ENCODE results near the gene ACACA.

Gene ACACA

GRCh38 chr17:37340804-37341203, 65.8 kb downstream of the ACACA start:
- DNase-seq, result no peak

GRCh38 chr17:37339321-37339720, 67.3 kb downstream of the ACACA start:
- no peak for DNase-seq

GRCh38 chr17:37338847-37339246, 67.8 kb downstream of the ACACA start:
- DNase-seq, result no peak

GRCh38 chr17:37327341-37328090, 79.1 kb downstream of the ACACA start:
- DNase-seq, result no peak

GRCh38 chr17:37322826-37323561, 83.6 kb downstream of the ACACA start:
- no peak for DNase-seq

- no peak for DNase-seq
Observed at GRCh38 chr17:37322106-37322505, 84.5 kb downstream of the ACACA start.

- DNase-seq, result no peak
Observed at GRCh38 chr17:37318931-37319594, 87.6 kb downstream of the ACACA start.

- no peak for DNase-seq
Observed at GRCh38 chr17:37317867-37318266, 88.8 kb downstream of the ACACA start.

GRCh38 chr17:37315601-37316000, 91.0 kb downstream of the ACACA start:
- DNase-seq, result no peak

- DNase-seq, result no peak
Observed at GRCh38 chr17:37312137-37312923, 94.3 kb downstream of the ACACA start.

- no peak for DNase-seq
Observed at GRCh38 chr17:37310940-37311339, 95.7 kb downstream of the ACACA start.

- no peak for DNase-seq
Observed at GRCh38 chr17:37309051-37309450, 97.6 kb downstream of the ACACA start.

GRCh38 chr17:37305406-37305905, 101.2 kb downstream of the ACACA start:
- no peak for DNase-seq

GRCh38 chr17:37301288-37301687, 105.3 kb downstream of the ACACA start:
- DNase-seq, result no peak

- DNase-seq, result no peak
Observed at GRCh38 chr17:37300683-37301082, 106.0 kb downstream of the ACACA start.

GRCh38 chr17:37299257-37299980, 107.2 kb downstream of the ACACA start:
- no peak for DNase-seq

- no peak for DNase-seq
Observed at GRCh38 chr17:37295888-37296287, 110.7 kb downstream of the ACACA start.

- no peak for DNase-seq
Observed at GRCh38 chr17:37294888-37295287, 111.7 kb downstream of the ACACA start.

GRCh38 chr17:37293770-37294169, 112.9 kb downstream of the ACACA start:
- DNase-seq, result no peak

GRCh38 chr17:37292429-37293139, 114.1 kb downstream of the ACACA start:
- no peak for DNase-seq

GRCh38 chr17:37291351-37291750, 115.3 kb downstream of the ACACA start:
- DNase-seq, result no peak
